HL-60 (cell line): ENCODE results near the gene LAPTM5.

ENCODE experiments used
- DNase-seq, 2 experiments: peaks; one replicate each; pipeline ENCODE4 v3.0.0-alpha.2; 2010 to 2020; ENCODE audit warnings: low read depth in 1 of 2, low spot score in 1 of 2
- H3K27ac ChIP-seq: fragments of 250-450 bp; sonication (Bioruptor Pico); replicated peaks from 2 replicates; pipeline ENCODE4 v1.5.1; 2020; ENCODE audit warnings: mild to moderate bottlenecking, moderate library complexity
- H3K27me3 ChIP-seq: fragments of 250-450 bp; sonication (Bioruptor Pico); 2 replicates; pipeline ENCODE4 v1.5.1; 2021; ENCODE audit warnings: mild to moderate bottlenecking, moderate library complexity; ENCODE audit not compliant: insufficient read depth, poor library complexity, severe bottlenecking
- H3K4me3 ChIP-seq: replicated peaks from 2 replicates; pipeline ENCODE4 v1.5.1; 2011; ENCODE audit warnings: mild to moderate bottlenecking, control low read depth, low read length; ENCODE audit not compliant: insufficient read depth
- GABPA ChIP-seq: IDR thresholded peaks from 2 replicates; pipeline ENCODE4 v1.6.1; 2012; ENCODE audit warnings: low read depth
- POLR2AphosphoS5 ChIP-seq: IDR thresholded peaks from 2 replicates; pipeline ENCODE4 v1.6.1; 2012; ENCODE audit warnings: low read depth
- SPI1 ChIP-seq: IDR thresholded peaks from 2 replicates; pipeline ENCODE4 v1.6.1; 2012; ENCODE audit warnings: low read depth, mild to moderate bottlenecking, borderline replicate concordance
- long read RNA-seq: library from polyadenylated mRNA; unstranded; transcript quantifications from one replicate; pipeline ENCODE4 v2.0.0, GENCODE V29; 2020
- TF ChIP-seq, protein P1 (sequence below): IDR thresholded peaks from one replicate; pipeline ENCODE4 v1.5.1; 2011; ENCODE audit warnings: low read length, control low read depth, inconsistent platforms; ENCODE audit not compliant: insufficient read depth
- TF ChIP-seq, protein P2 (sequence below): IDR thresholded peaks from 2 replicates; pipeline ENCODE4 v1.6.1; 2012; ENCODE audit warnings: low read depth; ENCODE audit not compliant: insufficient replicate concordance

Gene LAPTM5, protein sequence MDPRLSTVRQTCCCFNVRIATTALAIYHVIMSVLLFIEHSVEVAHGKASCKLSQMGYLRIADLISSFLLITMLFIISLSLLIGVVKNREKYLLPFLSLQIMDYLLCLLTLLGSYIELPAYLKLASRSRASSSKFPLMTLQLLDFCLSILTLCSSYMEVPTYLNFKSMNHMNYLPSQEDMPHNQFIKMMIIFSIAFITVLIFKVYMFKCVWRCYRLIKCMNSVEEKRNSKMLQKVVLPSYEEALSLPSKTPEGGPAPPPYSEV
- long read RNA-seq, transcript LAPTM5-201 (8 exons, 2,223 nt): major isoform, 2,326 of 2,566 reads
- long read RNA-seq, partial matches to known transcripts: 64 of 2,566 reads
- long read RNA-seq, other reads (novel, unspliced or antisense): 176 of 2,566 reads

DNA sequence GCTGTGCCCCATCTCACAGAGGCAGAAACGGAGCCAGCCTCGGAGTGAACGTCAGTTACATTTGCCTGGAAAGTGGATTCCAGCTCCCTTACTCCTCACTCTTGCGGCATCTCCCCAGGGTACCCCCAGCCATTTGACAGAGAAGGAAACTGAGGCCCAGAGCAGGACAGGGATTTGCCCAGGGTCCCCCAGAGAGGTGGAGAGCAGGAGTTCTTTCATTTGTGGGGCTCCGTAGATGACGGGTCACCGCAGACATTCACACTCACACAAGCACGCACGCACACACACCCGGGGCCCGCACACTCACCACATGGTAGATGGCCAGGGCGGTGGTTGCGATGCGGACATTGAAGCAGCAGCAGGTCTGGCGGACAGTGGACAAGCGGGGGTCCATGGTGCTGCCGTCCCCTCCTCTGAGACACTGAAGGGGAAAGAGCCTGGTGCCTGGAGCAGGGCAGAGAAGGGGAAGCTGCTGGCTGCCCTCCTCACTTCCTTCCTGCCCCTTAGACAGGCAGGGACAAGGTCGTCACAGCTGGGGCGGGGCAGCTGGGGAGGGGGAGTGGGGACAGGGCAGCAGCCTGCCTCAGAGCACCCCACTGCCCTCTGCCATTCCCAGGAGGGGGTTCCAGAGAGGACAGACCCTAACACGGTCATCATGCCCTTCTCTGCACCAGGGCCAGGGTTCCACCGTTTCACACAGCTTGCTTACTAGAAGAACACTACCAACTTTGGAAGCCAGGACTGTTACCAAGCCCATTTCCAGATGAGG, at the start of gene LAPTM5:
TSS of gene LAPTM5 (minus strand) at position 423 of the 769 bp plus-strand sequence. CDS start at position 394, 29 bp downstream.
- DNase-seq: peak in 1 of 2 experiments; percentile 86
- TF ChIP-seq GABPA (peak; percentile 37; the same call in 1 of the 2 replicates), POLR2AphosphoS5 (peak; percentile 82), SPI1 (peak; percentile 85)
- TF ChIP-seq, protein P1, sequence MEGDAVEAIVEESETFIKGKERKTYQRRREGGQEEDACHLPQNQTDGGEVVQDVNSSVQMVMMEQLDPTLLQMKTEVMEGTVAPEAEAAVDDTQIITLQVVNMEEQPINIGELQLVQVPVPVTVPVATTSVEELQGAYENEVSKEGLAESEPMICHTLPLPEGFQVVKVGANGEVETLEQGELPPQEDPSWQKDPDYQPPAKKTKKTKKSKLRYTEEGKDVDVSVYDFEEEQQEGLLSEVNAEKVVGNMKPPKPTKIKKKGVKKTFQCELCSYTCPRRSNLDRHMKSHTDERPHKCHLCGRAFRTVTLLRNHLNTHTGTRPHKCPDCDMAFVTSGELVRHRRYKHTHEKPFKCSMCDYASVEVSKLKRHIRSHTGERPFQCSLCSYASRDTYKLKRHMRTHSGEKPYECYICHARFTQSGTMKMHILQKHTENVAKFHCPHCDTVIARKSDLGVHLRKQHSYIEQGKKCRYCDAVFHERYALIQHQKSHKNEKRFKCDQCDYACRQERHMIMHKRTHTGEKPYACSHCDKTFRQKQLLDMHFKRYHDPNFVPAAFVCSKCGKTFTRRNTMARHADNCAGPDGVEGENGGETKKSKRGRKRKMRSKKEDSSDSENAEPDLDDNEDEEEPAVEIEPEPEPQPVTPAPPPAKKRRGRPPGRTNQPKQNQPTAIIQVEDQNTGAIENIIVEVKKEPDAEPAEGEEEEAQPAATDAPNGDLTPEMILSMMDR: no peak
- Histone ChIP-seq H3K4me3 (peak within 1 kb of the TSS; percentile 69), H3K27me3 (no peaks in the 10 kb centered on the region), H3K27ac (peak within 1 kb of the TSS; percentile 96)

GRCh38 chr1:30806381-30807317, 49.1 kb upstream of the LAPTM5 start:
- H3K4me3 ChIP-seq: no peak overlapping the region
- no peak for DNase-seq
- peaks cover 65% of the 10 kb centered on the region for H3K27me3 ChIP-seq
- H3K27ac ChIP-seq: no peak overlapping the region
- TF ChIP-seq, protein P2, sequence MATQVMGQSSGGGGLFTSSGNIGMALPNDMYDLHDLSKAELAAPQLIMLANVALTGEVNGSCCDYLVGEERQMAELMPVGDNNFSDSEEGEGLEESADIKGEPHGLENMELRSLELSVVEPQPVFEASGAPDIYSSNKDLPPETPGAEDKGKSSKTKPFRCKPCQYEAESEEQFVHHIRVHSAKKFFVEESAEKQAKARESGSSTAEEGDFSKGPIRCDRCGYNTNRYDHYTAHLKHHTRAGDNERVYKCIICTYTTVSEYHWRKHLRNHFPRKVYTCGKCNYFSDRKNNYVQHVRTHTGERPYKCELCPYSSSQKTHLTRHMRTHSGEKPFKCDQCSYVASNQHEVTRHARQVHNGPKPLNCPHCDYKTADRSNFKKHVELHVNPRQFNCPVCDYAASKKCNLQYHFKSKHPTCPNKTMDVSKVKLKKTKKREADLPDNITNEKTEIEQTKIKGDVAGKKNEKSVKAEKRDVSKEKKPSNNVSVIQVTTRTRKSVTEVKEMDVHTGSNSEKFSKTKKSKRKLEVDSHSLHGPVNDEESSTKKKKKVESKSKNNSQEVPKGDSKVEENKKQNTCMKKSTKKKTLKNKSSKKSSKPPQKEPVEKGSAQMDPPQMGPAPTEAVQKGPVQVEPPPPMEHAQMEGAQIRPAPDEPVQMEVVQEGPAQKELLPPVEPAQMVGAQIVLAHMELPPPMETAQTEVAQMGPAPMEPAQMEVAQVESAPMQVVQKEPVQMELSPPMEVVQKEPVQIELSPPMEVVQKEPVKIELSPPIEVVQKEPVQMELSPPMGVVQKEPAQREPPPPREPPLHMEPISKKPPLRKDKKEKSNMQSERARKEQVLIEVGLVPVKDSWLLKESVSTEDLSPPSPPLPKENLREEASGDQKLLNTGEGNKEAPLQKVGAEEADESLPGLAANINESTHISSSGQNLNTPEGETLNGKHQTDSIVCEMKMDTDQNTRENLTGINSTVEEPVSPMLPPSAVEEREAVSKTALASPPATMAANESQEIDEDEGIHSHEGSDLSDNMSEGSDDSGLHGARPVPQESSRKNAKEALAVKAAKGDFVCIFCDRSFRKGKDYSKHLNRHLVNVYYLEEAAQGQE: no peak
- TF ChIP-seq POLR2AphosphoS5 (no peak), SPI1 (no peak), GABPA (no peak)
- TF ChIP-seq, protein P1: no peak

DNA sequence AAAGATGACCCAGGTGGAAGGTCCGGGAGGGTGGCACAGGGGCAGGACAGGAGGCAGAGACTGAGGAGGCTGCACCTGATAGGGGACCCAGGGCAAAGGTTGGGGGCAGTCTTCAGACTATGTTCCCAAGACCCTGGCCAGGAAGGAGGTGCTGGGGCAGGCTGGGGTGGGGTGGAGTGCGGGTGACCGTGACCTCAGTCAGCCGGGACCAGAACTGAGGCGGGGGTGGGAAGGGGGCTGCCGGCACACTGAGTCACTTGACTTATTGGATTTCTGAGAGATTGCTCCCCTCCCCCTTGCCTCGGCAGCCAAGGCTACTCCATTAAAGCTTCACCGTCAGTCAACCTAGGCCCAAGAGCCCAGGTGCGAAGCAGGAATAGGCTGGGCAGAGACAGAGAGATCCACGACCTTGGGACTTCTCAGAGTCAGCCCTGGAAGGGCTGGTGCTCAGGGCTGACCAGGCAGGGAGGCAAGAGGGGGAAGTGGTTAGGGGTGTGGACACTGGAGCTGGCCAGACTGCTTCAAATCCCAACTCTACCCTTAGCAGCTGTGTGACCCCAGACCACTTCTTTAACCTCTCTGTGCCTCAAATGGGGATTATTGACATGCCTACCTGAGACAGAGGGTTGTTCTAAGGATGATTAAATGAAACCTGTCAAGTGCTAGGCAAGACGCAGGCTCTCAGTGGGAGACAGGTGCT, 47.9 kb upstream of the LAPTM5 start:
- H3K4me3 ChIP-seq: no peak overlapping the region
- DNase-seq: no peak
- H3K27ac ChIP-seq: no peak overlapping the region
- H3K27me3 ChIP-seq: peaks cover 59% of the 10 kb centered on the region
- no peak for TF ChIP-seq SPI1
- TF ChIP-seq, protein P2: no peak
- TF ChIP-seq GABPA: no peak
- TF ChIP-seq, protein P1: no peak
- TF ChIP-seq POLR2AphosphoS5: no peak
